IMR-90 (cell line): ENCODE results near the gene PSMD8.

Experiments
- CEBPB ChIP-seq: IDR thresholded peaks from 2 replicates; pipeline ENCODE4 v1.6.1; 2012; ENCODE audit warnings: low read depth, low read length, improper control_type of control experiment
- ELK1 ChIP-seq: fragments of 150-350 bp; IDR thresholded peaks from 2 replicates; pipeline ENCODE4 v1.6.1; 2016; ENCODE audit warnings: low read depth, mild to moderate bottlenecking, low read length, moderate library complexity, borderline replicate concordance
- MAFK ChIP-seq: IDR thresholded peaks from 2 replicates; pipeline ENCODE4 v1.6.1; 2012; ENCODE audit warnings: low read depth, low read length, improper control_type of control experiment
- MAZ ChIP-seq: IDR thresholded peaks from 2 replicates; pipeline ENCODE4 v1.6.1; 2012; ENCODE audit warnings: low read depth, mild to moderate bottlenecking, low read length, improper control_type of control experiment, moderate library complexity, borderline replicate concordance
- MXI1 ChIP-seq: IDR thresholded peaks from 2 replicates; pipeline ENCODE4 v1.6.1; 2012; ENCODE audit warnings: low read depth, mild to moderate bottlenecking, low read length, moderate library complexity, borderline replicate concordance
- NFE2L2 ChIP-seq: fragments of 150-350 bp; IDR thresholded peaks from 2 replicates; pipeline ENCODE4 v1.6.1; 2016; ENCODE audit warnings: low read depth, mild to moderate bottlenecking, low read length
- POLR2A ChIP-seq: IDR thresholded peaks from 2 replicates; pipeline ENCODE4 v1.6.1; 2012; ENCODE audit warnings: mild to moderate bottlenecking, low read depth, low read length
- RAD21 ChIP-seq: IDR thresholded peaks from 2 replicates; pipeline ENCODE4 v1.6.1; 2012; ENCODE audit warnings: low read length, improper control_type of control experiment
- RCOR1 ChIP-seq: IDR thresholded peaks from 2 replicates; pipeline ENCODE4 v1.6.1; 2012; ENCODE audit warnings: mild to moderate bottlenecking, low read length, improper control_type of control experiment; ENCODE audit not compliant: insufficient replicate concordance
- RFX5 ChIP-seq: IDR thresholded peaks from 2 replicates; pipeline ENCODE4 v1.8.0; 2012; ENCODE audit warnings: low read depth, mild to moderate bottlenecking, low read length, moderate library complexity
- SMC3 ChIP-seq: fragments of 150-350 bp; IDR thresholded peaks from 2 replicates; pipeline ENCODE4 v1.6.1; 2016; ENCODE audit warnings: low read depth, mild to moderate bottlenecking, antibody characterized with exemption, low read length, moderate library complexity
- USF2 ChIP-seq: fragments of 150-350 bp; IDR thresholded peaks from 2 replicates; pipeline ENCODE4 v1.6.1; 2017; ENCODE audit warnings: mild to moderate bottlenecking, antibody characterized with exemption, low read length, low read depth
- TF ChIP-seq, protein P1 (sequence below): conservative IDR thresholded peaks from 2 replicates; pipeline ENCODE4 v1.5.1; 2012; ENCODE audit warnings: mild to moderate bottlenecking, low read depth, low read length, improper control_type of control experiment

GRCh38 chr19:38417544-38418506 is 43.5 kb downstream of the PSMD8 start:
- TF ChIP-seq POLR2A (no peak), MXI1 (no peak), MAZ (no peak), RFX5 (no peak), USF2 (no peak), RCOR1 (no peak), CEBPB (no peak), ELK1 (no peak), NFE2L2 (no peak), SMC3 (no peak), RAD21 (no peak), MAFK (no peak)
- TF ChIP-seq, protein P1, sequence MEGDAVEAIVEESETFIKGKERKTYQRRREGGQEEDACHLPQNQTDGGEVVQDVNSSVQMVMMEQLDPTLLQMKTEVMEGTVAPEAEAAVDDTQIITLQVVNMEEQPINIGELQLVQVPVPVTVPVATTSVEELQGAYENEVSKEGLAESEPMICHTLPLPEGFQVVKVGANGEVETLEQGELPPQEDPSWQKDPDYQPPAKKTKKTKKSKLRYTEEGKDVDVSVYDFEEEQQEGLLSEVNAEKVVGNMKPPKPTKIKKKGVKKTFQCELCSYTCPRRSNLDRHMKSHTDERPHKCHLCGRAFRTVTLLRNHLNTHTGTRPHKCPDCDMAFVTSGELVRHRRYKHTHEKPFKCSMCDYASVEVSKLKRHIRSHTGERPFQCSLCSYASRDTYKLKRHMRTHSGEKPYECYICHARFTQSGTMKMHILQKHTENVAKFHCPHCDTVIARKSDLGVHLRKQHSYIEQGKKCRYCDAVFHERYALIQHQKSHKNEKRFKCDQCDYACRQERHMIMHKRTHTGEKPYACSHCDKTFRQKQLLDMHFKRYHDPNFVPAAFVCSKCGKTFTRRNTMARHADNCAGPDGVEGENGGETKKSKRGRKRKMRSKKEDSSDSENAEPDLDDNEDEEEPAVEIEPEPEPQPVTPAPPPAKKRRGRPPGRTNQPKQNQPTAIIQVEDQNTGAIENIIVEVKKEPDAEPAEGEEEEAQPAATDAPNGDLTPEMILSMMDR = no peak
